H1 (cell line): ENCODE results near the gene SOSTDC1. TPM values are rescaled to one million over a fixed set of nuclear protein-coding genes. Genes with fewer than 3 reads are reported as not detected.

Source experiments
- polyA plus RNA-seq, 7 experiments: library from polyadenylated mRNA; depleted of rRNA in 3 of 7; stranded (reverse) in 5 of 7; unstranded in 2 of 7; fragments of >200 nt in 5 of 7; fragments of 200-250 nt in 2 of 7; gene quantifications; 1 replicate in 5 of 7; 2 replicates in 1 of 7; 4 replicates in 1 of 7; pipeline versions ENCODE4 v1.2.1 to v1.2.3, GENCODE V29; 2011 to 2013; ENCODE audit warnings: missing spikeins in 2 of 7, mixed read lengths in 2 of 7
- total RNA-seq: library from RNA; stranded (reverse); fragmentation: NEBNext Ultra II Directional; extraction: Animal tissue kit (Norgen Biotek cat#: 25700); gene quantifications from 2 replicates; pipeline ENCODE4 v1.2.1, GENCODE V29; 2021
- TF ChIP-seq, protein P1 (sequence below): IDR thresholded peaks from 2 replicates; pipeline ENCODE4 v1.6.1; 2011; ENCODE audit warnings: low read length, improper control_type of control experiment

SOSTDC1 gene
- total and polyA plus RNA-seq, 2 of the 8 experiments (the other 6 are each of a cell fraction or from before 2014, with no cell fraction given): 0.35 to 0.79 TPM

DNA sequence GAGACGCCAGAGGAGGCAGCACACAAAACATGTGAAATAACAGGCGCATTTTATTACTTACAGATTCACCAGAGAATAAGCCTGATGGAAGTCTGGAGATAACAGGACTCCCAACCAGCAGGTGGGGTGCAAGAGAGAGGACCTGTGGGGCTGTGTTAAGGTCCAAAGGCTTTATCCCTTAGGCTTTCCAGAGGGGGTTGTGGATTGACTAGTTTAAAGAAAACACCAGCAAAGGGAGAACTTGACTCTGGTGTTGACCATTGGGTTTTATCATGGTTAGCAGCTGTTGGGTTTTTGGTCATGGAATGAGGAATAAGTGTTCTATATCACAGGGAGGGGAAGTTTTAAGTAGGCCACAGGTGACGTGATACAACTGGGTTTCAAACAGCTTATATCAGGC is 42.6 kb downstream of the SOSTDC1 start (continued):
- TF ChIP-seq, protein P1, sequence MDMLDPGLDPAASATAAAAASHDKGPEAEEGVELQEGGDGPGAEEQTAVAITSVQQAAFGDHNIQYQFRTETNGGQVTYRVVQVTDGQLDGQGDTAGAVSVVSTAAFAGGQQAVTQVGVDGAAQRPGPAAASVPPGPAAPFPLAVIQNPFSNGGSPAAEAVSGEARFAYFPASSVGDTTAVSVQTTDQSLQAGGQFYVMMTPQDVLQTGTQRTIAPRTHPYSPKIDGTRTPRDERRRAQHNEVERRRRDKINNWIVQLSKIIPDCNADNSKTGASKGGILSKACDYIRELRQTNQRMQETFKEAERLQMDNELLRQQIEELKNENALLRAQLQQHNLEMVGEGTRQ: no peak
- TF ChIP-seq, all 59 proteins: peak for 1
